IMR-90 (cell line): ENCODE data around the gene HOXB8.

Experiments
- BHLHE40 ChIP-seq: fragments of 150-350 bp; IDR thresholded peaks from 2 replicates; pipeline ENCODE4 v1.6.1; 2016; ENCODE audit warnings: mild to moderate bottlenecking, low read depth, low read length
- CEBPB ChIP-seq: IDR thresholded peaks from 2 replicates; pipeline ENCODE4 v1.6.1; 2012; ENCODE audit warnings: low read depth, low read length, improper control_type of control experiment
- MAFK ChIP-seq: IDR thresholded peaks from 2 replicates; pipeline ENCODE4 v1.6.1; 2012; ENCODE audit warnings: low read depth, low read length, improper control_type of control experiment
- MAZ ChIP-seq: IDR thresholded peaks from 2 replicates; pipeline ENCODE4 v1.6.1; 2012; ENCODE audit warnings: low read depth, mild to moderate bottlenecking, low read length, improper control_type of control experiment, moderate library complexity, borderline replicate concordance
- MXI1 ChIP-seq: IDR thresholded peaks from 2 replicates; pipeline ENCODE4 v1.6.1; 2012; ENCODE audit warnings: low read depth, mild to moderate bottlenecking, low read length, moderate library complexity, borderline replicate concordance
- NFE2L2 ChIP-seq: fragments of 150-350 bp; IDR thresholded peaks from 2 replicates; pipeline ENCODE4 v1.6.1; 2016; ENCODE audit warnings: low read depth, mild to moderate bottlenecking, low read length
- POLR2A ChIP-seq: IDR thresholded peaks from 2 replicates; pipeline ENCODE4 v1.6.1; 2012; ENCODE audit warnings: mild to moderate bottlenecking, low read depth, low read length
- RAD21 ChIP-seq: IDR thresholded peaks from 2 replicates; pipeline ENCODE4 v1.6.1; 2012; ENCODE audit warnings: low read length, improper control_type of control experiment
- RCOR1 ChIP-seq: IDR thresholded peaks from 2 replicates; pipeline ENCODE4 v1.6.1; 2012; ENCODE audit warnings: mild to moderate bottlenecking, low read length, improper control_type of control experiment; ENCODE audit not compliant: insufficient replicate concordance
- RFX5 ChIP-seq: IDR thresholded peaks from 2 replicates; pipeline ENCODE4 v1.8.0; 2012; ENCODE audit warnings: low read depth, mild to moderate bottlenecking, low read length, moderate library complexity
- SMC3 ChIP-seq: fragments of 150-350 bp; IDR thresholded peaks from 2 replicates; pipeline ENCODE4 v1.6.1; 2016; ENCODE audit warnings: low read depth, mild to moderate bottlenecking, antibody characterized with exemption, low read length, moderate library complexity
- TF ChIP-seq, protein P1 (sequence below): conservative IDR thresholded peaks from 2 replicates; pipeline ENCODE4 v1.5.1; 2012; ENCODE audit warnings: mild to moderate bottlenecking, low read depth, low read length, improper control_type of control experiment
- TF ChIP-seq, protein P2 (sequence below): fragments of 150-350 bp; IDR thresholded peaks from 2 replicates; pipeline ENCODE4 v1.6.1; 2017; ENCODE audit warnings: mild to moderate bottlenecking, antibody characterized with exemption, low read length, low read depth

DNA sequence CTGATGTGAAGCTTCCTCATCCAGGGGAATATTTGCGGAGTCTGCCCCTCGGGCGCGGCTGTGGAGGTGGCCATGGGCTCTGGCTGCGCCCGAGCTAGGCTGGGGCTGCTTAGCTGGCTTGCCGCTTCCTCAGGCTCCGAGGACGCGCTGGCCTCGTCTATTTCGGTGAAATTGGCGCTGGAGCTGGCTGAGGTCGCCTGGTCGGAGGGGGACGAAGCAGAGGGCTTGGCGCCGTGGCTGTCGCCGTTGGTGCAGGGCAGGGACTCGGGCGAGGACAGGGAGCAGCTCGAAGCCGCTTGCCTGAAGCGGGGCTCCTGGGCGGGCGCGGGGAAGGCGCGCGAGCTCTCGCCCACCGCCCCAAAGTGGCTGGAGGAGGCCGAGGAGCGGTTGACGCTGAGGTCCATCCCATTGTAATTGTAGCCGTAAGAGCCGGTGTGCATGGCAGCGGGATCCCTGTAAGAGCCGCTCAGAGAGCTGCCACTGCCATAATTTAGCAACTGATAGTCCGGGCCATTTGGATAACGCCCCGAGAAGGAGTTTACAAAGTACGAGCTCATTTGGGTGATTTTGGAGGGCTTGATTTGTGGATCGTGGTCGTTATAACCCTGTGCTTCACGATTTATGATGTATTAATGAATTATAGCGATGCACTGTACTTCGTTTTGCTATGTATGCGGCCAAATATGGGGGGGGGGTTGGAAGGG lies 21.8 kb downstream of the HOXB8 start, which contains the start of gene HOXB5:
- TF ChIP-seq, protein P1, sequence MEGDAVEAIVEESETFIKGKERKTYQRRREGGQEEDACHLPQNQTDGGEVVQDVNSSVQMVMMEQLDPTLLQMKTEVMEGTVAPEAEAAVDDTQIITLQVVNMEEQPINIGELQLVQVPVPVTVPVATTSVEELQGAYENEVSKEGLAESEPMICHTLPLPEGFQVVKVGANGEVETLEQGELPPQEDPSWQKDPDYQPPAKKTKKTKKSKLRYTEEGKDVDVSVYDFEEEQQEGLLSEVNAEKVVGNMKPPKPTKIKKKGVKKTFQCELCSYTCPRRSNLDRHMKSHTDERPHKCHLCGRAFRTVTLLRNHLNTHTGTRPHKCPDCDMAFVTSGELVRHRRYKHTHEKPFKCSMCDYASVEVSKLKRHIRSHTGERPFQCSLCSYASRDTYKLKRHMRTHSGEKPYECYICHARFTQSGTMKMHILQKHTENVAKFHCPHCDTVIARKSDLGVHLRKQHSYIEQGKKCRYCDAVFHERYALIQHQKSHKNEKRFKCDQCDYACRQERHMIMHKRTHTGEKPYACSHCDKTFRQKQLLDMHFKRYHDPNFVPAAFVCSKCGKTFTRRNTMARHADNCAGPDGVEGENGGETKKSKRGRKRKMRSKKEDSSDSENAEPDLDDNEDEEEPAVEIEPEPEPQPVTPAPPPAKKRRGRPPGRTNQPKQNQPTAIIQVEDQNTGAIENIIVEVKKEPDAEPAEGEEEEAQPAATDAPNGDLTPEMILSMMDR = no peak
- TF ChIP-seq SMC3 = no peak
- TF ChIP-seq RFX5 = no peak
- no peak for TF ChIP-seq RAD21
- no peak for TF ChIP-seq POLR2A
- TF ChIP-seq BHLHE40 = no peak
- no peak for TF ChIP-seq RCOR1
- TF ChIP-seq MAFK = no peak
- no peak for TF ChIP-seq CEBPB
- TF ChIP-seq NFE2L2 = no peak
- TF ChIP-seq, protein P2, sequence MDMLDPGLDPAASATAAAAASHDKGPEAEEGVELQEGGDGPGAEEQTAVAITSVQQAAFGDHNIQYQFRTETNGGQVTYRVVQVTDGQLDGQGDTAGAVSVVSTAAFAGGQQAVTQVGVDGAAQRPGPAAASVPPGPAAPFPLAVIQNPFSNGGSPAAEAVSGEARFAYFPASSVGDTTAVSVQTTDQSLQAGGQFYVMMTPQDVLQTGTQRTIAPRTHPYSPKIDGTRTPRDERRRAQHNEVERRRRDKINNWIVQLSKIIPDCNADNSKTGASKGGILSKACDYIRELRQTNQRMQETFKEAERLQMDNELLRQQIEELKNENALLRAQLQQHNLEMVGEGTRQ = no peak
- no peak for TF ChIP-seq MXI1
- TF ChIP-seq MAZ = no peak
